ENCODE measurements around the gene ANKDD1B. TPM values are rescaled to one million over a fixed set of nuclear protein-coding genes. Genes with fewer than 3 reads are reported as not detected.
A peak's percentile ranks its signal among the peaks of the same experiment; 100 is the strongest.

ANKDD1B gene
- total and polyA plus RNA-seq, 9 of the 15 experiments (the other 6 are each of a cell fraction or from before 2014, with no cell fraction given): 0.04 to 0.29 (median 0.18) TPM; not detected in 1

- TF ChIP-seq ZNF609 (CRISPR knock-in tag; IDR thresholded peaks at IDR 0.05; ENCODE audit: borderline replicate concordance) (no peak), SMARCE1 (IDR thresholded peaks at IDR 0.05) (peak; percentile 99), TRIM24 (IDR thresholded peaks at IDR 0.05) (peak; percentile 46 to 53; a peak in 2 of 4 replicates), SIN3B (IDR thresholded peaks at IDR 0.05; ENCODE audit: low read depth) (no peak), SPI1 (IDR thresholded peaks at IDR 0.05; ENCODE audit: borderline replicate concordance, low read depth, low read length) (no peak), IRF2 (CRISPR knock-in tag; IDR thresholded peaks at IDR 0.05) (no peak), EHMT2 (IDR thresholded peaks at IDR 0.05) (peak; percentile 85), ZNF639 (CRISPR knock-in tag; conservative IDR thresholded peaks at IDR 0.05 in 1 of 2, IDR thresholded peaks at IDR 0.05 in 1 of 2) (no peak), ZNF311 (CRISPR knock-in tag; IDR thresholded peaks at IDR 0.05) (no peak), SREBF2 (CRISPR knock-in tag; IDR thresholded peaks at IDR 0.05) (no peak), ZBTB2 (IDR thresholded peaks at IDR 0.05) (no peak), ZNF12 (CRISPR knock-in tag; IDR thresholded peaks at IDR 0.05) (no peak), TAF7 (tag; IDR thresholded peaks at IDR 0.05) (no peak), TFAM (CRISPR knock-in tag; conservative IDR thresholded peaks at IDR 0.05) (no peak), SMARCA4 (IDR thresholded peaks at IDR 0.05) (peak; percentile 99), POU5F1 (IDR thresholded peaks at IDR 0.05; ENCODE audit: borderline replicate concordance, low read depth, low read length, partially characterized antibody) (no peak), POLR2G (IDR thresholded peaks at IDR 0.05; ENCODE audit: low read depth, low read length) (no peak), SMAD1 (IDR thresholded peaks at IDR 0.05; ENCODE audit: low read depth, low read length, partially characterized antibody) (no peak), HOMEZ (CRISPR knock-in tag; IDR thresholded peaks at IDR 0.05) (no peak), RHOXF2B (CRISPR knock-in tag; conservative IDR thresholded peaks at IDR 0.05) (no peak), EGR1 (conservative IDR thresholded peaks at IDR 0.05) (no peak)
Measured at GRCh38 chr5:75566710-75567309, 44.4 kb upstream of the ANKDD1B start (continued).

Data from K562 (cell line).